GM20000 (cell line): ENCODE measurements around the gene SLC16A10.

ENCODE experiments used
- DNase-seq: peaks from one replicate; pipeline ENCODE4 v3.0.0; 2012; ENCODE audit warnings: low spot score
- CTCF ChIP-seq: IDR thresholded peaks from 2 replicates; pipeline ENCODE4 v1.5.1; 2012; ENCODE audit warnings: mild to moderate bottlenecking, control low read depth; ENCODE audit errors: extremely low read depth, missing control alignments

SLC16A10 gene

GRCh38 chr6:111087106-111087835 is at the start of gene SLC16A10:
SLC16A10 (plus strand) TSS chr6:111087503; CDS start chr6:111087753, 250 bp downstream.
- DNase-seq = peak; percentile 95
- no peak for TF ChIP-seq CTCF

GRCh38 chr6:111038534-111039252 is 48.6 kb upstream of the SLC16A10 start:
- peak; percentile 41 for DNase-seq
- no peak for TF ChIP-seq CTCF

- no peak for TF ChIP-seq CTCF
Measured at GRCh38 chr6:111041917-111042316, 45.4 kb upstream of the SLC16A10 start.

GRCh38 chr6:111047244-111047643 is 40.1 kb upstream of the SLC16A10 start:
- TF ChIP-seq CTCF = no peak
- no peak for DNase-seq

More at GRCh38 chr6:111041917-111042316, 45.4 kb upstream of the SLC16A10 start:
- DNase-seq = no peak

GRCh38 chr6:111050261-111051023 is 36.9 kb upstream of the SLC16A10 start:
- DNase-seq = no peak
- no peak for TF ChIP-seq CTCF

- no peak for TF ChIP-seq CTCF
- no peak for DNase-seq
Measured at GRCh38 chr6:111052171-111052570, 35.1 kb upstream of the SLC16A10 start.
